HCT116 (cell line): ENCODE measurements around the gene ASB6. TPM values are rescaled to one million over a fixed set of nuclear protein-coding genes. Genes with fewer than 3 reads are reported as not detected.
A peak's percentile ranks its signal among the peaks of the same experiment; 100 is the strongest.

Experiments
- ATAC-seq: fragments of 200-7000 bp; cut with Tn5 transposase; 2 replicates; pipeline ENCODE4 v1.9.1; 2020; ENCODE audit warnings: mild to moderate bottlenecking, moderate library complexity
- BruUV-seq: library from RNA; stranded (reverse); fragments of 400-500 nt; replicated peaks from 2 replicates; lab custom pipeline; 2021; lab: Mats Ljungman, UMichigan
- CTCF ChIA-PET: fragments of 300-600 bp; sonication (Branson Sonifier 250); formaldehyde crosslinking; loops from one replicate; lab custom pipeline; 2021; ENCODE audit warnings: antibody characterized with exemption; lab: Charles Lee
- POLR2A ChIA-PET: fragments of 300-600, 350-600 bp; sonication (Branson Sonifier 250); formaldehyde crosslinking; loops from one replicate; lab custom pipeline; 2021; ENCODE audit warnings: antibody characterized with exemption; lab: Charles Lee
- RAD21 ChIA-PET, 2 experiments: fragments of 300-600 bp; sonication (Branson Sonifier 250); formaldehyde crosslinking; loops; one replicate each; lab custom pipeline; 2023; ENCODE audit warnings: low total read pairs in 2 of 2; ENCODE audit not compliant: uncharacterized antibody in 2 of 2, unreplicated experiment in 2 of 2, low non-redundant PET in 1 of 2; lab: Charles Lee
- DNase-seq: peaks from one replicate; pipeline ENCODE4 v3.0.0-alpha.2; 2010; ENCODE audit warnings: low read depth, low spot score
- H2AFZ ChIP-seq: fragments of 200-600 bp; shearing (Covaris generic), sonication (generic); 2 replicates; pipeline ENCODE4 v1.6.1; 2017; ENCODE audit warnings: low read depth, mixed run types, mixed read lengths, antibody characterized with exemption, low read length; ENCODE audit not compliant: poor library complexity, severe bottlenecking
- H3K27ac ChIP-seq: 2 replicates; pipeline ENCODE4 v1.5.1; 2012; ENCODE audit warnings: low read depth, low read length
- H3K27me3 ChIP-seq: fragments of 200-600 bp; sonication (generic); 2 replicates; pipeline ENCODE4 v1.6.1; 2016; ENCODE audit warnings: mixed run types, low read length, mixed read lengths; ENCODE audit not compliant: insufficient read depth
- H3K36me3 ChIP-seq, 2 experiments: fragments of 200-500 bp in 1 of 2; fragments of 200-600 bp in 1 of 2; sonication (Bioruptor generic) in 1 of 2; sonication (generic) in 1 of 2; 2 replicates each; pipeline versions ENCODE4 v1.5.1 to v1.6.1; 2014 to 2016; ENCODE audit warnings: low read length in 2 of 2, inconsistent platforms in 1 of 2, mixed read lengths in 1 of 2, mixed run types in 1 of 2; ENCODE audit not compliant: insufficient read depth in 2 of 2, control insufficient read depth in 1 of 2
- H3K4me1 ChIP-seq, 2 experiments: fragments of 200-600 bp in 1 of 2; sonication (generic) in 1 of 2; 2 replicates each; pipeline versions ENCODE4 v1.5.1 to v1.6.1; 2012 to 2017; ENCODE audit warnings: low read length in 2 of 2, inconsistent platforms in 1 of 2, mild to moderate bottlenecking in 1 of 2, mixed read lengths in 1 of 2, mixed run types in 1 of 2, moderate library complexity in 1 of 2; ENCODE audit not compliant: insufficient read depth in 2 of 2, control insufficient read depth in 1 of 2
- H3K4me2 ChIP-seq: fragments of 200-600 bp; sonication (generic); 2 replicates; pipeline ENCODE4 v1.6.1; 2017; ENCODE audit warnings: mixed run types, low read length, mixed read lengths
- H3K4me3 ChIP-seq, 2 experiments: fragments of 200-600 bp in 1 of 2; sonication (generic) in 1 of 2; replicated peaks in 1 of 2; 2 replicates each; pipeline ENCODE4 v1.5.1; 2011 to 2016; ENCODE audit warnings: low read length in 2 of 2, control low read depth in 1 of 2, low read depth in 1 of 2, mild to moderate bottlenecking in 1 of 2, mixed read lengths in 1 of 2, mixed run types in 1 of 2
- H3K79me2 ChIP-seq: fragments of 200-600 bp; sonication (generic); 2 replicates; pipeline ENCODE4 v1.6.1; 2017; ENCODE audit warnings: mild to moderate bottlenecking, mixed run types, low read length, moderate library complexity, mixed read lengths; ENCODE audit not compliant: insufficient read depth
- H3K9ac ChIP-seq: fragments of 200-600 bp; sonication (generic); 2 replicates; pipeline ENCODE4 v1.6.1; 2016; ENCODE audit warnings: low read length, mixed read lengths
- H3K9me2 ChIP-seq: fragments of 200-600 bp; sonication (generic), shearing (Covaris generic); 2 replicates; pipeline ENCODE4 v1.6.1; 2017; ENCODE audit warnings: mixed run types, mild to moderate bottlenecking, moderate library complexity; ENCODE audit not compliant: insufficient read depth
- H3K9me3 ChIP-seq, 2 experiments: fragments of 200-500 bp in 1 of 2; fragments of 200-600 bp in 1 of 2; sonication (Bioruptor generic) in 1 of 2; sonication (generic) in 1 of 2; 2 replicates each; pipeline ENCODE4 v1.6.1; 2014 to 2017; ENCODE audit warnings: low read length in 2 of 2, mixed read lengths in 2 of 2, inconsistent platforms in 1 of 2, low read depth in 1 of 2, mild to moderate bottlenecking in 1 of 2, mixed run types in 1 of 2, moderate library complexity in 1 of 2; ENCODE audit not compliant: control insufficient read depth in 1 of 2, insufficient read depth in 1 of 2
- H4K20me1 ChIP-seq: fragments of 200-600 bp; sonication (generic), shearing (Covaris generic); 2 replicates; pipeline ENCODE4 v1.6.1; 2017; ENCODE audit warnings: mixed run types, mild to moderate bottlenecking, moderate library complexity; ENCODE audit not compliant: insufficient read depth
- ATF3 ChIP-seq: IDR thresholded peaks from 2 replicates; pipeline ENCODE4 v1.6.1; 2012
- CBX3 ChIP-seq: IDR thresholded peaks from 2 replicates; pipeline ENCODE4 v1.6.1; 2012; ENCODE audit warnings: low read depth
- CEBPB ChIP-seq: IDR thresholded peaks from 2 replicates; pipeline ENCODE4 v1.6.1; 2012; ENCODE audit warnings: low read depth
- CTCF ChIP-seq, 3 experiments: fragments of 200-600 bp in 1 of 3; sonication (generic) in 1 of 3; IDR thresholded peaks in 2 of 3; conservative IDR thresholded peaks in 1 of 3; 2 replicates each; pipeline ENCODE4 v1.5.1; 2012 to 2017; ENCODE audit warnings: low read depth in 2 of 3, low read length in 2 of 3, antibody characterized with exemption in 1 of 3, borderline replicate concordance in 1 of 3, control low read depth in 1 of 3, mild to moderate bottlenecking in 1 of 3, mixed read lengths in 1 of 3, mixed run types in 1 of 3, moderate library complexity in 1 of 3; ENCODE audit not compliant: insufficient read depth in 1 of 3
- EGR1 ChIP-seq: IDR thresholded peaks from 2 replicates; pipeline ENCODE4 v1.6.1; 2012; ENCODE audit warnings: low read depth
- ELF1 ChIP-seq: IDR thresholded peaks from 2 replicates; pipeline ENCODE4 v1.6.1; 2012; ENCODE audit warnings: low read depth, borderline replicate concordance
- EZH2 ChIP-seq: fragments of 200-600 bp; sonication (generic); IDR thresholded peaks from 2 replicates; pipeline ENCODE4 v1.6.1; 2017; ENCODE audit warnings: antibody characterized with exemption, mixed run types
- EZH2phosphoT487 ChIP-seq: fragments of 200-600 bp; IDR thresholded peaks from 2 replicates; pipeline ENCODE4 v1.6.1; 2018; ENCODE audit warnings: antibody characterized with exemption, borderline replicate concordance
- FOSL1 ChIP-seq: IDR thresholded peaks from 2 replicates; pipeline ENCODE4 v1.6.1; 2012; ENCODE audit warnings: low read depth
- JUND ChIP-seq: IDR thresholded peaks from 2 replicates; pipeline ENCODE4 v1.6.1; 2012
- MAX ChIP-seq: IDR thresholded peaks from 2 replicates; pipeline ENCODE4 v1.6.1; 2012
- POLR2AphosphoS5 ChIP-seq: IDR thresholded peaks from 2 replicates; pipeline ENCODE4 v1.6.1; 2011; ENCODE audit warnings: mild to moderate bottlenecking, low read depth, low read length, moderate library complexity
- SIN3A ChIP-seq: IDR thresholded peaks from 2 replicates; pipeline ENCODE4 v1.6.1; 2012; ENCODE audit warnings: low read depth
- SP1 ChIP-seq: IDR thresholded peaks from 2 replicates; pipeline ENCODE4 v1.6.1; 2012; ENCODE audit warnings: low read depth
- SRF ChIP-seq: IDR thresholded peaks from 2 replicates; pipeline ENCODE4 v1.6.1; 2012; ENCODE audit warnings: low read depth
- TCF7L2 ChIP-seq: IDR thresholded peaks from 2 replicates; pipeline ENCODE4 v1.7.0; 2011; ENCODE audit warnings: borderline replicate concordance, inconsistent platforms; ENCODE audit not compliant: insufficient read depth, insufficient read length; ENCODE audit errors: extremely low read depth
- YY1 ChIP-seq: IDR thresholded peaks from 2 replicates; pipeline ENCODE4 v1.6.1; 2011; ENCODE audit warnings: low read length, low read depth, moderate library complexity, mild to moderate bottlenecking; ENCODE audit not compliant: insufficient replicate concordance; ENCODE audit errors: extremely low read depth
- ZBTB33 ChIP-seq: IDR thresholded peaks from 2 replicates; pipeline ENCODE4 v1.6.1; 2011; ENCODE audit warnings: mild to moderate bottlenecking, low read length, moderate library complexity; ENCODE audit not compliant: insufficient replicate concordance; ENCODE audit errors: extremely low read depth
- ZFX ChIP-seq: fragments of 450-650 bp; IDR thresholded peaks from 2 replicates; pipeline ENCODE4 v1.6.1; 2017
- ZNF274 ChIP-seq: fragments of 200-500 bp; sonication (Bioruptor generic); IDR thresholded peaks from 2 replicates; pipeline ENCODE4 v1.6.1; 2014; ENCODE audit warnings: mild to moderate bottlenecking, low read depth, low read length, inconsistent platforms
- intact Hi-C: fragments of 100-400 bp; cut with micrococcal nuclease; formaldehyde crosslinking; loops from 2 replicates; pipeline ENCODE4 v1.10.0; 2022
- total RNA-seq: library from RNA; stranded (reverse); gene quantifications from one replicate; pipeline ENCODE4 v1.2.1, GENCODE V29; 2021; ENCODE audit not compliant: unreplicated experiment

Gene ASB6
- total RNA-seq, 1 experiment from 2014 or later = 21.6 TPM

GRCh38 chr9:129604056-129604765, 37.7 kb downstream of the ASB6 start:
- TF ChIP-seq CEBPB (no peak), YY1 (no peak), SRF (no peak), SIN3A (no peak), FOSL1 (no peak), TCF7L2 (no peak), POLR2AphosphoS5 (no peak), JUND (no peak), MAX (no peak), ATF3 (no peak), SP1 (no peak), ZNF274 (no peak), EZH2phosphoT487 (no peak), ZBTB33 (no peak), ZFX (no peak), ELF1 (no peak), CTCF (IDR thresholded peaks at IDR 0.05 in 2 of 3, conservative IDR thresholded peaks at IDR 0.05 in 1 of 3; ENCODE audit: borderline replicate concordance in 1 of 3, insufficient read depth in 1 of 3, low read depth in 2 of 3, low read length in 2 of 3) (no peak), CBX3 (no peak), EZH2 (no peak), EGR1 (no peak)
- H3K9me3 ChIP-seq = no peaks in the 10 kb centered on the region
- ChIA-PET RAD21 (no interaction called here), POLR2A (interaction anchor here (0.8 to 1.6 kb wide), 6 partner anchors 12 to 426 kb away, joined by 3 to 5 read pairs (median 4); partner anchors contain the start of gene IER5L), CTCF (interaction anchor here (1.9 kb wide), 1 partner anchor 465 kb away, joined by 5 read pairs; no protein-coding TSS in a partner anchor)
- H3K4me2 ChIP-seq = peak overlapping the region; percentile 51
- H3K36me3 ChIP-seq = no peaks in the 10 kb centered on the region
- no peak overlapping the region for H2AFZ ChIP-seq
- no peak overlapping the region for H3K4me3 ChIP-seq
- peak overlapping the region; percentile 96 for H3K27ac ChIP-seq
- H3K27me3 ChIP-seq = no peaks in the 10 kb centered on the region
- ATAC-seq = no peak
- no peak for DNase-seq
- peak overlapping the region; percentile 18; the same call in 1 of the 2 replicates for H3K9ac ChIP-seq
- intact Hi-C loops = no loop called here
- no TSS peak for BruUV-seq
- no peaks in the 10 kb centered on the region; the same call in 1 of the 2 replicates for H3K79me2 ChIP-seq
- H4K20me1 ChIP-seq = no peaks in the 10 kb centered on the region
- H3K4me1 ChIP-seq = peaks cover 87 to 95% of the 10 kb centered on the region in 2 experiments
- H3K9me2 ChIP-seq = no peaks in the 10 kb centered on the region
